Chondrocyte (in vitro differentiated cells): Measurements from ENCODE around the gene LRBA. TPM values are rescaled to one million over a fixed set of nuclear protein-coding genes. Genes with fewer than 3 reads are reported as not detected.

ENCODE experiments used
- DNase-seq: peaks from one replicate; pipeline ENCODE4 v3.0.0; 2021; ENCODE audit warnings: mixed read lengths, low spot score
- H3K27ac Mint-ChIP-seq: one replicate; pipeline ENCODE4 v1.8.0; 2021; ENCODE audit warnings: mild to moderate bottlenecking, moderate library complexity, mixed read lengths; ENCODE audit not compliant: unreplicated experiment
- H3K27me3 Mint-ChIP-seq: 2 replicates; pipeline ENCODE4 v1.8.0; 2021; ENCODE audit warnings: low read depth, mixed read lengths
- H3K36me3 Mint-ChIP-seq: 2 replicates; pipeline ENCODE4 v1.8.0; 2021; ENCODE audit warnings: low read depth, mixed read lengths
- H3K4me1 Mint-ChIP-seq: 2 replicates; pipeline ENCODE4 v1.8.0; 2021; ENCODE audit warnings: low read depth, mild to moderate bottlenecking, mixed read lengths
- H3K4me3 Mint-ChIP-seq: one replicate; pipeline ENCODE4 v1.8.0; 2021; ENCODE audit warnings: mild to moderate bottlenecking, moderate library complexity, mixed read lengths; ENCODE audit not compliant: unreplicated experiment
- H3K9me3 Mint-ChIP-seq: 2 replicates; pipeline ENCODE4 v1.8.0; 2021; ENCODE audit warnings: low read depth, mixed read lengths
- CTCF ChIP-seq: fragments of 200-600 bp; sonication (generic); IDR thresholded peaks from 2 replicates; pipeline ENCODE4 v1.5.0; 2021; ENCODE audit warnings: antibody characterized with exemption, mild to moderate bottlenecking, moderate library complexity
- total RNA-seq: library from RNA; stranded (reverse); gene quantifications from 3 replicates; pipeline ENCODE4 v1.2.1, GENCODE V29; 2021

LRBA gene
- total RNA-seq, 1 donor from 2014 or later: 19.7 TPM

- TF ChIP-seq CTCF: peak; percentile 94
- Mint-ChIP-seq H3K4me1 (peaks cover 9% of the 10 kb centered on the region), H3K4me3 (no peak overlapping the region), H3K27ac (no peak overlapping the region), H3K27me3 (no peaks in the 10 kb centered on the region), H3K9me3 (no peaks in the 10 kb centered on the region), H3K36me3 (no peaks in the 10 kb centered on the region)
- no peak for DNase-seq
Observed at GRCh38 chr4:150297861-150298474, 717.1 kb downstream of the LRBA start.

GRCh38 chr4:150289881-150290280, 725.2 kb downstream of the LRBA start:
- Mint-ChIP-seq H3K27ac (no peak overlapping the region), H3K9me3 (peaks cover 5% of the 10 kb centered on the region), H3K4me3 (no peak overlapping the region), H3K27me3 (no peaks in the 10 kb centered on the region), H3K36me3 (no peaks in the 10 kb centered on the region), H3K4me1 (no peaks in the 10 kb centered on the region)
- DNase-seq: no peak
- no peak for TF ChIP-seq CTCF

- no peaks in the 10 kb centered on the region for H3K36me3 Mint-ChIP-seq
- H3K4me1 Mint-ChIP-seq: no peaks in the 10 kb centered on the region
- H3K27me3 Mint-ChIP-seq: no peaks in the 10 kb centered on the region
- no peak overlapping the region for H3K27ac Mint-ChIP-seq
- H3K4me3 Mint-ChIP-seq: no peak overlapping the region
- peaks cover 5% of the 10 kb centered on the region for H3K9me3 Mint-ChIP-seq
- no peak for DNase-seq
- no peak for TF ChIP-seq CTCF
Observed at GRCh38 chr4:150289198-150289597, 725.9 kb downstream of the LRBA start.

- Mint-ChIP-seq H3K27me3 (no peaks in the 10 kb centered on the region), H3K36me3 (no peaks in the 10 kb centered on the region), H3K9me3 (no peaks in the 10 kb centered on the region), H3K4me1 (peaks cover 22% of the 10 kb centered on the region), H3K27ac (no peak overlapping the region), H3K4me3 (no peak overlapping the region)
- TF ChIP-seq CTCF: no peak
- no peak for DNase-seq
Observed at GRCh38 chr4:150286656-150287055, 728.4 kb downstream of the LRBA start.

- Mint-ChIP-seq H3K4me1 (peaks cover 52% of the 10 kb centered on the region), H3K36me3 (no peaks in the 10 kb centered on the region), H3K4me3 (peak overlapping the region; percentile 50), H3K27ac (peak overlapping the region; percentile 94), H3K9me3 (no peaks in the 10 kb centered on the region), H3K27me3 (no peaks in the 10 kb centered on the region)
- no peak for TF ChIP-seq CTCF
- DNase-seq: no peak
Observed at GRCh38 chr4:150283689-150284088, 731.4 kb downstream of the LRBA start.
